Activated T-helper 1 cell treated with anti-CD3 and anti-CD28 coated beads, Interleukin-2, amount 50 U/mL, for 16 hours (primary cell): ENCODE results near the gene SLC8A3.

ENCODE experiments used
- DNase-seq, 2 donors: peaks; one replicate each; pipeline ENCODE4 v3.0.0-alpha.2; 2020; ENCODE audit warnings: low read depth in 1 of 2, low spot score in 1 of 2

Gene SLC8A3

GRCh38 chr14:70002589-70003346 lies 186.0 kb downstream of the SLC8A3 start:
- DNase-seq, result no peak

- DNase-seq, result no peak
Measured at GRCh38 chr14:70000601-70001000, 188.2 kb downstream of the SLC8A3 start.

GRCh38 chr14:69999261-69999674 lies 189.5 kb downstream of the SLC8A3 start:
- DNase-seq, result no peak

- no peak for DNase-seq
Measured at GRCh38 chr14:69997849-69998248, 190.9 kb downstream of the SLC8A3 start.

- DNase-seq, result no peak
Measured at GRCh38 chr14:69996216-69996615, 192.5 kb downstream of the SLC8A3 start.
